Measurements from ENCODE around the gene RNF19B. TPM values are rescaled to one million over a fixed set of nuclear protein-coding genes. Genes with fewer than 3 reads are reported as not detected.

RNF19B gene
- total and polyA plus RNA-seq, 2 of the 13 experiments (the other 11 are each of a cell fraction or from before 2014, with no cell fraction given): 15.3 to 22.5 TPM

- FAIRE-seq (no peak), ATAC-seq (no peak), DNase-seq (ENCODE audit: low spot score) (no peak)
- Histone ChIP-seq H3K4me1 (ENCODE audit: insufficient read depth, low read length) (no peaks in the 10 kb centered on the region), H3K36me3 (replicated peaks in 1 of 2; ENCODE audit: control insufficient read depth in 1 of 2, insufficient read depth in 2 of 2, low read length in 2 of 2) (no peaks in the 10 kb centered on the region), H3K9me3 (ENCODE audit: low read length) (no peaks in the 10 kb centered on the region), H3K27me3 (ENCODE audit: control insufficient read depth in 1 of 2, insufficient read depth in 2 of 2, low read length in 2 of 2) (peaks cover 11 to 59% of the 10 kb centered on the region in 2 experiments; a peak in 3 of 5 replicates), H3K27ac (ENCODE audit: extremely low read length, insufficient read depth, low read length) (no peak overlapping the region), H2AFZ (ENCODE audit: low read length) (no peak overlapping the region), H3K4me3 (replicated peaks in 1 of 3; ENCODE audit: insufficient read depth in 1 of 3, low read depth in 2 of 3, low read length in 3 of 3) (no peak overlapping the region), H3K9ac (ENCODE audit: insufficient read depth, low read depth, low read length) (no peak overlapping the region), H3K79me2 (ENCODE audit: insufficient read depth, low read length) (no peaks in the 10 kb centered on the region), H4K20me1 (ENCODE audit: insufficient read depth, low read length) (0 out of 2 replicates have a peak, but pooled peaks cover 2% of the 10 kb centered on the region), H3K4me2 (ENCODE audit: low read depth, low read length) (no peak overlapping the region)
- POLR2A ChIA-PET: interaction anchor here (0.9 kb wide), 1 partner anchor 70 kb away, joined by 3 read pairs; no protein-coding TSS in a partner anchor
- CTCF ChIA-PET (ENCODE audit: low intra/inter-chr PET ratio, low total read pairs): no interaction called here
- BruUV-seq (replicated peaks): no TSS peak
- no peak for TF ChIP-seq ATRX (CRISPR knock-in tag; IDR thresholded peaks at IDR 0.05; ENCODE audit: borderline replicate concordance)
- no peak for TF ChIP-seq ZSCAN30 (CRISPR knock-in tag; IDR thresholded peaks at IDR 0.05)
- no peak for TF ChIP-seq ZNF615 (CRISPR knock-in tag; IDR thresholded peaks at IDR 0.05; ENCODE audit: borderline replicate concordance)
- TF ChIP-seq SNAPC2 (CRISPR knock-in tag; IDR thresholded peaks at IDR 0.05): no peak
- TF ChIP-seq RARG (CRISPR knock-in tag; IDR thresholded peaks at IDR 0.05; ENCODE audit: low read depth): no peak
- no peak for TF ChIP-seq SP4 (CRISPR knock-in tag; IDR thresholded peaks at IDR 0.05)
- TF ChIP-seq ZBTB8A (CRISPR knock-in tag; IDR thresholded peaks at IDR 0.05; ENCODE audit: borderline replicate concordance, low read depth): no peak
- no peak for TF ChIP-seq ZNF30 (CRISPR knock-in tag; IDR thresholded peaks at IDR 0.05)
- TF ChIP-seq SIN3A (IDR thresholded peaks at IDR 0.05; ENCODE audit: borderline replicate concordance, low read depth, low read length): no peak
- 50% methylated on average over 7 of the region's 8 CpGs for WGBS (ENCODE audit: low lambda C conversion rate)
- in situ Hi-C loops (cut with HindIII; ENCODE audit: extremely low pct_ligation_motif_present, low pct_unique_long_range_greater_than_20kb) (no loop called here), intact Hi-C loops (cut with micrococcal nuclease; ENCODE audit: unreplicated experiment) (no loop called here)
Measured at GRCh38 chr1:32894019-32894600, 70.5 kb downstream of the RNF19B start.
